ENCODE results near the gene ADAM15.

DNA sequence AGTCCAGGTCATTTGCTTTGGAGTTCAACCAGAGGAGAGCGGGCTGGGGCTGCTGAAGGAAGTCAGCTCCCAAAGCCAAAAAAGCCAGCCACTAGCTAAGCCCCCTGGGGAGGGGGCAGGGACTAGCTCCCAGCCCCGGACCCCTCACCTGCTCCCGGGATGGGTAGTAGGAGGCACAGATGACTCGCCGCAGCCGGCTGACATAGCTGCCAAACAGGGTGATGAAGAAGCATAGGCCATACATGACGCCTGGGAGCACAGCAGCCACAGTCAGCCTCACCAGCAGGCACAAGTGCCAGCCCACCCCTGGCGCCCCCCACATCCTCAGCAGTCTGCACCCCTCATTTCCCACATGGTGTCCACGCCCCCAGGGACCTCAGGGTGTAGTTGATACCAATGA lies 25.0 kb upstream of the ADAM15 start:
- TF ChIP-seq, protein P1, sequence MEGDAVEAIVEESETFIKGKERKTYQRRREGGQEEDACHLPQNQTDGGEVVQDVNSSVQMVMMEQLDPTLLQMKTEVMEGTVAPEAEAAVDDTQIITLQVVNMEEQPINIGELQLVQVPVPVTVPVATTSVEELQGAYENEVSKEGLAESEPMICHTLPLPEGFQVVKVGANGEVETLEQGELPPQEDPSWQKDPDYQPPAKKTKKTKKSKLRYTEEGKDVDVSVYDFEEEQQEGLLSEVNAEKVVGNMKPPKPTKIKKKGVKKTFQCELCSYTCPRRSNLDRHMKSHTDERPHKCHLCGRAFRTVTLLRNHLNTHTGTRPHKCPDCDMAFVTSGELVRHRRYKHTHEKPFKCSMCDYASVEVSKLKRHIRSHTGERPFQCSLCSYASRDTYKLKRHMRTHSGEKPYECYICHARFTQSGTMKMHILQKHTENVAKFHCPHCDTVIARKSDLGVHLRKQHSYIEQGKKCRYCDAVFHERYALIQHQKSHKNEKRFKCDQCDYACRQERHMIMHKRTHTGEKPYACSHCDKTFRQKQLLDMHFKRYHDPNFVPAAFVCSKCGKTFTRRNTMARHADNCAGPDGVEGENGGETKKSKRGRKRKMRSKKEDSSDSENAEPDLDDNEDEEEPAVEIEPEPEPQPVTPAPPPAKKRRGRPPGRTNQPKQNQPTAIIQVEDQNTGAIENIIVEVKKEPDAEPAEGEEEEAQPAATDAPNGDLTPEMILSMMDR (IDR thresholded peaks at IDR 0.05; ENCODE audit: low read depth, low read length, poor library complexity, severe bottlenecking), result no peak
- no peak for TF ChIP-seq EZH2phosphoT487 (IDR thresholded peaks at IDR 0.05; ENCODE audit: borderline replicate concordance, low read length)

All from DOHH2 (cell line).